Measurements from ENCODE around the gene LAMA1. TPM values are rescaled to one million over a fixed set of nuclear protein-coding genes. Genes with fewer than 3 reads are reported as not detected.
A peak's percentile ranks its signal among the peaks of the same experiment; 100 is the strongest.

LAMA1 gene
- total RNA-seq, 1 donor from 2014 or later: not detected

DNA sequence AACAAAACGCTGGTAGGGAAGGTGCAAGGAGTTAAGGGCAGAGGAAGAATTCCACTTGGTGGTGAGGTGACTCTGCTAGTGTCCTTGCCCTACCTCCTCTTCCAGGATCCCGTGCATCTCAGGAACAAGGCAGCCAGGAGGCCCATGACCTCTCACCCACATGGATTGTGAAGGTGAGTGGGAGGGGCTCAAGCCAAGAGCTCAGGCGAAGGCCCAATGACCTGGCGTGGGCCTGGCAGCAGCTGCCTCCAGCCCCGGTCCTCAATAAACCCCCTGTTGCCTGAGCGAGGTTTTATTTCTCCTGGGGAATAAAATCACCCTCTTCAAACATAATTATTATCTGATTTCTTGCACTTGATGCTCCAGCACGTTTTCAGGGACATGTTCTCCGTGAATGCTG, 28.2 kb downstream of the LAMA1 start:
- H3K27me3 ChIP-seq: no peaks in the 10 kb centered on the region
- DNase-seq (ENCODE audit: low spot score in 2 of 2): no peak
- H3K27ac ChIP-seq: no peak overlapping the region
- H3K9me3 ChIP-seq: no peaks in the 10 kb centered on the region
- H3K4me3 ChIP-seq: no peak overlapping the region
- intact Hi-C loops (cut with DNase I): no loop called here
- TF ChIP-seq, protein P1, sequence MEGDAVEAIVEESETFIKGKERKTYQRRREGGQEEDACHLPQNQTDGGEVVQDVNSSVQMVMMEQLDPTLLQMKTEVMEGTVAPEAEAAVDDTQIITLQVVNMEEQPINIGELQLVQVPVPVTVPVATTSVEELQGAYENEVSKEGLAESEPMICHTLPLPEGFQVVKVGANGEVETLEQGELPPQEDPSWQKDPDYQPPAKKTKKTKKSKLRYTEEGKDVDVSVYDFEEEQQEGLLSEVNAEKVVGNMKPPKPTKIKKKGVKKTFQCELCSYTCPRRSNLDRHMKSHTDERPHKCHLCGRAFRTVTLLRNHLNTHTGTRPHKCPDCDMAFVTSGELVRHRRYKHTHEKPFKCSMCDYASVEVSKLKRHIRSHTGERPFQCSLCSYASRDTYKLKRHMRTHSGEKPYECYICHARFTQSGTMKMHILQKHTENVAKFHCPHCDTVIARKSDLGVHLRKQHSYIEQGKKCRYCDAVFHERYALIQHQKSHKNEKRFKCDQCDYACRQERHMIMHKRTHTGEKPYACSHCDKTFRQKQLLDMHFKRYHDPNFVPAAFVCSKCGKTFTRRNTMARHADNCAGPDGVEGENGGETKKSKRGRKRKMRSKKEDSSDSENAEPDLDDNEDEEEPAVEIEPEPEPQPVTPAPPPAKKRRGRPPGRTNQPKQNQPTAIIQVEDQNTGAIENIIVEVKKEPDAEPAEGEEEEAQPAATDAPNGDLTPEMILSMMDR (IDR thresholded peaks at IDR 0.05): no peak
- no peaks in the 10 kb centered on the region for H3K36me3 ChIP-seq
- peaks cover 0 to 5% of the 10 kb centered on the region in 2 donors for H3K4me1 ChIP-seq

DNA sequence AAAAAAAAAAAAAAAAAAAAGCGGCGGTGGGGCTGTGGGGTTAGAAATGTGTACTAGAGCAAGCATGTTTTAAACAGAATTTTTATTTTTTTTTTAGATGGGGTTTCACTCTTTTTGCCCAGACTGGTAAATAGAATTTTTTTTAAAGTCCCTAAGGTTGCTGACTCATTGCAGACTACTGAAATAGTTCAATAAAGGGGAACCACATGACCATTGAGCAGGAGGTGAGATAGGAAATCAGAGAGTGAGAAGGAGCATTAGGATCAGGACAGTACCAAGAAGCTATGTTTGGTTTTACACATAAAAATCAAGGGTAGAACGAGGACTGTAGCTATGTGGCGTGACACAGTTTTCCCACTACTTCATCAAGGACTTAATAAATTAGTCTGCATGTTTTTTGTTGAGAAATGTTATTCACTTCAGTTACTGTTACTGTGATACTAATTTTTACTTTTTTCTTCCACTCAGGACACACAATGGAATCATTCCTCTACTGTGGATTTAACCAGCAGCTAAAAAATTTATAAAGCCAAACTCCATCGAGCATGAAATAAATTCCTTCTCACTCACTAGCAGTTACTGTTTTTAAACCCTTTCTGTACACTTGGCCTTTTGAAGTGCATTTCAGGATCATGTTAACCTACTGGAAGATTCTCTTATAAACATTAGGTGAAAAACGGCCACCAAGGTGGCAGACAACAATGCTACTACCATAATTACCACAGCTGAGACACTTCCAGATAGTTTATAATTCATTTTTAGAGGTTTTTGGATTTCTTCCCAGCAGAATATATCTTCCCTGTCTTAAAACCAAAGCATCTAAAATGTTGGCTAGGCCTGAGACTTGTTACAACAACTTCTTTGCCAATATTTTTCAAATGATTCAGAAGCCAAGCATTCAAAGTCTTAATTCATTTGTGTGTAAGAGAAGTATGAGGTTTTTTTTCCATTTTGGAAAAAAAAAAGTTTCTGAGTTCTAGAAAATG, 33.2 kb downstream of the LAMA1 start:
- intact Hi-C loops (cut with DNase I): loop anchor here (5.0 kb wide), 1 partner anchor 483 kb away; the partner anchor contains the start of gene PTPRM
- Histone ChIP-seq H3K4me3 (no peak overlapping the region), H3K4me1 (peaks cover 0 to 12% of the 10 kb centered on the region in 2 donors), H3K27me3 (no peaks in the 10 kb centered on the region), H3K9me3 (no peaks in the 10 kb centered on the region), H3K36me3 (no peaks in the 10 kb centered on the region), H3K27ac (peak overlapping the region; percentile 46 to 69)
- no peak for DNase-seq (ENCODE audit: low spot score in 2 of 2)
- TF ChIP-seq, protein P1 (IDR thresholded peaks at IDR 0.05): no peak

DNA sequence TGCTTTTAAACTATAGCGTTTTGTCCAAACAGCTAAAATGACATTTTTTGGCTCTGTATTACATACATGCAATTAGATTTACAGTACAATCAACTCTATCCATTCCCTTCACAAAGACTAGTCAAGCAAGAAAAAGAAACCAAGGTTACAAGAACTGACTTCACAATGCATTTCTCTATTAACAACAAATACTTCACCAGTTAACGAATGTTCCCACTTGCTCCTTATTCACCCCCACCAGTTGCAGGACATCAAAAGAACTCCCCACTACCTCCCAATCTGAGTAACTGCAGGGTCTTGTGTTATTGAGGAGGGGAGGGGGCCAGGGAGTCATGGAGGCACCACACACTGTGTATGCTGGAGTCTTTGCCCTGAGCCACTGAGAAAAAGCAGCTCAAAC, 34.9 kb downstream of the LAMA1 start:
- DNase-seq (ENCODE audit: low spot score in 2 of 2): no peak
- peaks cover 0 to 12% of the 10 kb centered on the region in 2 donors for H3K4me1 ChIP-seq

DNA sequence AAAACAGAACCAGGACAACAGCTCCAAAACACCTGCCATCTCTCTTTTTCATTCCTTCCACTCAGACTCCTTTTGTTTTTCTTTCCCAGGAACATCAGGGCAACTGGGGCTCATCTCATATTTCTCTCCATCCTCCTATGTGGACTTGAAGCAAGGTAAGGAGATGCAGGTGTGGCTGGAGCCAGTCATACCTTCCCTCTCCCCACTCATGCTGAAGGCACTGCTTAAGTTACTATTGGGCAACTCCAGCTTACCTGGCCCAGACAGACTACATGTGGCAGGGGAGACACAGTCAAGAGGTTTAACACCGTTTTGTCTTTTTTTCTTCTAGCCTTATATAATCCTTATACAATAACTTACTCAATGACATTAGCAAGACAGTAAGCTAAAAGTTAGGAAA, 38.4 kb downstream of the LAMA1 start:
- intact Hi-C loops (cut with DNase I): no loop called here
- H3K27ac ChIP-seq: no peak overlapping the region
- H3K36me3 ChIP-seq: no peaks in the 10 kb centered on the region
- no peaks in the 10 kb centered on the region for H3K9me3 ChIP-seq
- H3K4me1 ChIP-seq: peaks cover 0 to 6% of the 10 kb centered on the region in 2 donors
- H3K4me3 ChIP-seq: no peak overlapping the region
- no peaks in the 10 kb centered on the region for H3K27me3 ChIP-seq
- TF ChIP-seq, protein P1 (IDR thresholded peaks at IDR 0.05): no peak
- DNase-seq (ENCODE audit: low spot score in 2 of 2): no peak

More for the DNA sequence above, 34.9 kb downstream of the LAMA1 start:
- TF ChIP-seq, protein P1 (IDR thresholded peaks at IDR 0.05): no peak
- Histone ChIP-seq H3K4me3 (no peak overlapping the region), H3K36me3 (no peaks in the 10 kb centered on the region), H3K27me3 (no peaks in the 10 kb centered on the region), H3K27ac (no peak overlapping the region), H3K9me3 (no peaks in the 10 kb centered on the region)
- intact Hi-C loops (cut with DNase I): loop anchor here (5.0 kb wide), 1 partner anchor 485 kb away; the partner anchor contains the start of gene PTPRM

DNA sequence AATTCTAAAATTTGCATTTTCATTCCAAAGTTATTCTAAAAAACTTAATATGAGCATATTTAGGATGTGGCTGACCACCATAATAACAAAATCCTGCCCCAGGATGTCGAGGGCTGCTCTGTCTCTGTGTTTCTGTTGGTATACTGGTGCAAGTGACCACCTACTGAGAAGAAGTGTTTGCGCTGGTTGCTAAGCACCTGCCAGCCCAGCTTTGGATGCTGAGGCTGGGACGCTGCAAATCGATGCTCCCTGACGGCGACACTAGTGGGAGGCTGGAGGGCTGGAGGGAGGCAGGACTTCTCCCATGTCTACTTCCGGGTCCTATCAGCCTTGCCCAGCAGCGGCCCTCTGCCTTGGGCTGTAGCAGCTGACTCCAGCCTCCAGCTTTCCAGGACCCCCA, 45.0 kb downstream of the LAMA1 start:
- Histone ChIP-seq H3K27me3 (no peaks in the 10 kb centered on the region), H3K27ac (no peak overlapping the region), H3K4me1 (no peaks in the 10 kb centered on the region), H3K9me3 (no peaks in the 10 kb centered on the region), H3K4me3 (no peak overlapping the region), H3K36me3 (no peaks in the 10 kb centered on the region)
- no peak for DNase-seq (ENCODE audit: low spot score in 2 of 2)
- intact Hi-C loops (cut with DNase I): no loop called here
- TF ChIP-seq, protein P1 (IDR thresholded peaks at IDR 0.05): no peak

Measured in ascending aorta (tissue), 2 donors.